ENCODE measurements around the gene MAGEB2.

DNA sequence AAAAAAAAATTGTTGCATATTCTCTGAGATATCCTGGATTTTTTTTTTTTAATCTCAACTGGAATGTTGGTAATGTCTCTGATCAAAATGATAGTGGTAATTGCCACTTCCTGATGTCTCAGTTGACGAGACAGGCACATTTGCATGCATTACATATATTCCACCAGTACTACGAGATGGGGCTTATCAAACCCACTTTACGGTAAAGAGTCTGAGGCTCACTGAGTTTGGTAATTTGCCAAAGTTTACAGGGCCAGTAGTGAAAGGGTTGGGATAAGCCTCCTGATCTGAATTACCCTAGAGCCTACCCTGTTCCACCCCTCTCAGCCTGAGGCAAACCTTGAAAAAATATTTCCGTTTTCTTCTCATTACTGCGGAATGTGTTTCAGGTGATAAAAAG, 5.3 kb downstream of the MAGEB2 start:
- TF ChIP-seq, protein P1, sequence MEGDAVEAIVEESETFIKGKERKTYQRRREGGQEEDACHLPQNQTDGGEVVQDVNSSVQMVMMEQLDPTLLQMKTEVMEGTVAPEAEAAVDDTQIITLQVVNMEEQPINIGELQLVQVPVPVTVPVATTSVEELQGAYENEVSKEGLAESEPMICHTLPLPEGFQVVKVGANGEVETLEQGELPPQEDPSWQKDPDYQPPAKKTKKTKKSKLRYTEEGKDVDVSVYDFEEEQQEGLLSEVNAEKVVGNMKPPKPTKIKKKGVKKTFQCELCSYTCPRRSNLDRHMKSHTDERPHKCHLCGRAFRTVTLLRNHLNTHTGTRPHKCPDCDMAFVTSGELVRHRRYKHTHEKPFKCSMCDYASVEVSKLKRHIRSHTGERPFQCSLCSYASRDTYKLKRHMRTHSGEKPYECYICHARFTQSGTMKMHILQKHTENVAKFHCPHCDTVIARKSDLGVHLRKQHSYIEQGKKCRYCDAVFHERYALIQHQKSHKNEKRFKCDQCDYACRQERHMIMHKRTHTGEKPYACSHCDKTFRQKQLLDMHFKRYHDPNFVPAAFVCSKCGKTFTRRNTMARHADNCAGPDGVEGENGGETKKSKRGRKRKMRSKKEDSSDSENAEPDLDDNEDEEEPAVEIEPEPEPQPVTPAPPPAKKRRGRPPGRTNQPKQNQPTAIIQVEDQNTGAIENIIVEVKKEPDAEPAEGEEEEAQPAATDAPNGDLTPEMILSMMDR (IDR thresholded peaks at IDR 0.05; ENCODE audit: poor library complexity, severe bottlenecking) = no peak
- no peak for TF ChIP-seq EP300 (conservative IDR thresholded peaks at IDR 0.05; ENCODE audit: poor library complexity, severe bottlenecking)
